ENCODE measurements around the gene VPS16.

The VPS16 gene

DNA sequence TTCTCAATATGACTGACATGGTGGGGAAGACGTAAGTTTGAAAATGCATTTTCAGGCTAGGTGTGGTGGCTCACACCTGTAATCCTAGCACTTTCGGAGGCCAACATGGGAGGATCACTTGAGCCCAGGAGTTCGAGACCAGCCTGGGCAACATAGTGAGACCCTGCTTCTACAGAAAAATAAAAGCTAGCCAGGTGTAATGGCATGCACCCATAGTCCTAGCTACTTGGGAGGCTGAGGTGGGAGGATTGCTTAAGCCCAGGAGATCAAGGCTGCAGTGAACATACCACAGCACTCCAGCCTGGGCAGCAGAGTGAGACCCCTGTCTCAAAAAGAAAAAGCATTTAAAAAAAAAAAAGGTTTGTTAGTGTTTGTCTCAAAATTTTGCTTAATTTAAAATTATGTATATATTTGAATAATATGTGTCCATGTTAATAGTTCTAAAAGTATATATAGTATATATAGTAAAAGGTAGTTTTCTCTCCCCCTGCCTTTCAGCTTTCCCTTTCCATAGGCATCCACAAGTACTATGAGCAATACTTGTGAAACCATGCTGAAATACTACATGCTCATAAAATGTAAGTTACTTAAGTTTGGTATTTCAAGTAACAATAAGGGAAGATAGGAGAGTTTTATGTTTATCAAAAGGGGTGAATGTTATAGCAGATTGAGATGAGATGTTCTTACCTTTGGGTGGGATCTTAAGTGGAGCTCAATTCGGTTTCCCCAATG is 47.8 kb downstream of the VPS16 start:
- H3K4me3 ChIP-seq (ENCODE audit: low read depth, low read length) = no peak overlapping the region
- TF ChIP-seq, protein P1, sequence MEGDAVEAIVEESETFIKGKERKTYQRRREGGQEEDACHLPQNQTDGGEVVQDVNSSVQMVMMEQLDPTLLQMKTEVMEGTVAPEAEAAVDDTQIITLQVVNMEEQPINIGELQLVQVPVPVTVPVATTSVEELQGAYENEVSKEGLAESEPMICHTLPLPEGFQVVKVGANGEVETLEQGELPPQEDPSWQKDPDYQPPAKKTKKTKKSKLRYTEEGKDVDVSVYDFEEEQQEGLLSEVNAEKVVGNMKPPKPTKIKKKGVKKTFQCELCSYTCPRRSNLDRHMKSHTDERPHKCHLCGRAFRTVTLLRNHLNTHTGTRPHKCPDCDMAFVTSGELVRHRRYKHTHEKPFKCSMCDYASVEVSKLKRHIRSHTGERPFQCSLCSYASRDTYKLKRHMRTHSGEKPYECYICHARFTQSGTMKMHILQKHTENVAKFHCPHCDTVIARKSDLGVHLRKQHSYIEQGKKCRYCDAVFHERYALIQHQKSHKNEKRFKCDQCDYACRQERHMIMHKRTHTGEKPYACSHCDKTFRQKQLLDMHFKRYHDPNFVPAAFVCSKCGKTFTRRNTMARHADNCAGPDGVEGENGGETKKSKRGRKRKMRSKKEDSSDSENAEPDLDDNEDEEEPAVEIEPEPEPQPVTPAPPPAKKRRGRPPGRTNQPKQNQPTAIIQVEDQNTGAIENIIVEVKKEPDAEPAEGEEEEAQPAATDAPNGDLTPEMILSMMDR (IDR thresholded peaks at IDR 0.05; ENCODE audit: low read depth, low read length, missing control alignments) = no peak
- no peak overlapping the region for H3K27ac ChIP-seq
- no peaks in the 10 kb centered on the region for H3K36me3 ChIP-seq (replicated peaks)
- no peaks in the 10 kb centered on the region for H3K27me3 ChIP-seq (replicated peaks)
- no peak for DNase-seq
- in situ Hi-C loops (cut with HindIII; ENCODE audit: low pct_ligation_motif_present, low sequenced_read_pairs) = no loop called here

GRCh38 chr20:2889209-2889608 is 48.7 kb downstream of the VPS16 start:
- TF ChIP-seq, protein P1 (IDR thresholded peaks at IDR 0.05; ENCODE audit: low read depth, low read length, missing control alignments) = no peak
- Histone ChIP-seq H3K36me3 (replicated peaks) (no peaks in the 10 kb centered on the region), H3K27me3 (replicated peaks) (no peaks in the 10 kb centered on the region), H3K27ac (no peak overlapping the region), H3K4me3 (ENCODE audit: low read depth, low read length) (no peak overlapping the region)
- in situ Hi-C loops (cut with HindIII; ENCODE audit: low pct_ligation_motif_present, low sequenced_read_pairs) = no loop called here
- DNase-seq = no peak

DNA sequence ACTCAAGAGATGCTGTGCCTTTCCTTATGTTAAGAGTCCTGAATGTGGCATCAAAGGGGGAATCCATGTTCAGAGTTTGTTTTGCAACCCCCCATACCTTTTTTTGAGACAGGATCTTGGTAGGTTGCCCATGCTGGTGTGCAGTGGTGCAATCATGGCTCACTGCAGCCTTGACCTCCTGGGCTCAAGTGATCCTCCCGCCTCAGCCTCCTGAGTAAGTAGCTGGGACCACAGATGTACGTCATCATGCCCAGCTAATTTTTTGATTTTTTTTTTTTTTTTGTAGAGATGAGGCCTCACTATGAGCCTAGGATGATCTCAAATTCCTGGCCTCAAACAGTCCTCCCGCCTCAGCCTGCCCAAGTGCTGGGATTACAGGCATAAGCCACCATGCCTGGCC is 49.3 kb downstream of the VPS16 start:
- H3K36me3 ChIP-seq (replicated peaks) = no peaks in the 10 kb centered on the region
- in situ Hi-C loops (cut with HindIII; ENCODE audit: low pct_ligation_motif_present, low sequenced_read_pairs) = no loop called here
- TF ChIP-seq, protein P1 (IDR thresholded peaks at IDR 0.05; ENCODE audit: low read depth, low read length, missing control alignments) = no peak
- H3K27ac ChIP-seq = no peak overlapping the region
- DNase-seq = no peak
- no peaks in the 10 kb centered on the region for H3K27me3 ChIP-seq (replicated peaks)
- no peak overlapping the region for H3K4me3 ChIP-seq (ENCODE audit: low read depth, low read length)

GRCh38 chr20:2890742-2891141 is 50.2 kb downstream of the VPS16 start:
- Histone ChIP-seq H3K4me3 (ENCODE audit: low read depth, low read length) (no peak overlapping the region), H3K27me3 (replicated peaks) (no peaks in the 10 kb centered on the region), H3K36me3 (replicated peaks) (no peaks in the 10 kb centered on the region), H3K27ac (no peak overlapping the region)
- in situ Hi-C loops (cut with HindIII; ENCODE audit: low pct_ligation_motif_present, low sequenced_read_pairs) = no loop called here
- no peak for DNase-seq
- TF ChIP-seq, protein P1 (IDR thresholded peaks at IDR 0.05; ENCODE audit: low read depth, low read length, missing control alignments) = no peak

DNA sequence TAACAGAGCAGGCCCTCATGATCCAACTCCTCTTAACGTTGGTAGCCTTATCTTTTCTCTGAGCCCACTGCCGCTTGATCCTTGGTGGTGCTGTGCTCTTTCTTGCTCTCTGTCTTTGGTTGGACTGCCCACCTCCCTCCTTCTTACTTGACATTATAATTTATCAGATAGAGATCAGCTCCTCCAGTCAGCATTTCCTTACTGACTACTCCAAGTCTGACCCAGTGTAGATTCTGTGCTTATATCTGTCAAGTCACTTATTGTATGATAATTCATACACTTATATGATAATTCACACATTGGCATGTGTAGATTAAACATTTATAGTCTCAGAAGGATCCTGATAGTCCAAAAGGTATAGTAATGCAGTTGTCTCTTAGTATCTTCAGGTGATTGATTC is 50.8 kb downstream of the VPS16 start:
- Histone ChIP-seq H3K36me3 (replicated peaks) (no peaks in the 10 kb centered on the region), H3K27ac (no peak overlapping the region), H3K27me3 (replicated peaks) (no peaks in the 10 kb centered on the region), H3K4me3 (ENCODE audit: low read depth, low read length) (no peak overlapping the region)
- no peak for DNase-seq
- in situ Hi-C loops (cut with HindIII; ENCODE audit: low pct_ligation_motif_present, low sequenced_read_pairs) = no loop called here
- TF ChIP-seq, protein P1 (IDR thresholded peaks at IDR 0.05; ENCODE audit: low read depth, low read length, missing control alignments) = no peak

GRCh38 chr20:2892376-2892775 is 51.8 kb downstream of the VPS16 start:
- in situ Hi-C loops (cut with HindIII; ENCODE audit: low pct_ligation_motif_present, low sequenced_read_pairs) = no loop called here

More at GRCh38 chr20:2892376-2892775, 51.8 kb downstream of the VPS16 start:
- H3K36me3 ChIP-seq (replicated peaks) = no peaks in the 10 kb centered on the region
- no peaks in the 10 kb centered on the region for H3K27me3 ChIP-seq (replicated peaks)
- H3K4me3 ChIP-seq (ENCODE audit: low read depth, low read length) = no peak overlapping the region
- no peak for DNase-seq
- no peak overlapping the region for H3K27ac ChIP-seq
- TF ChIP-seq, protein P1 (IDR thresholded peaks at IDR 0.05; ENCODE audit: low read depth, low read length, missing control alignments) = no peak

All from brain microvascular endothelial cell (primary cell).